HUDEP-2 (cell line): ENCODE data around the gene CLEC16A.
"Not testable (repeated sequence)": the region's sequence is repeated elsewhere in the genome, so short reads cannot be mapped to it uniquely, and the experiment has no call there.

ENCODE experiments used
- DNase-seq, 76 experiments: peaks; one replicate each; lab custom pipeline; 2025; ENCODE audit not compliant: unreplicated experiment in 76 of 76; lab: John Stamatoyannopoulos, UW

Gene CLEC16A

DNA sequence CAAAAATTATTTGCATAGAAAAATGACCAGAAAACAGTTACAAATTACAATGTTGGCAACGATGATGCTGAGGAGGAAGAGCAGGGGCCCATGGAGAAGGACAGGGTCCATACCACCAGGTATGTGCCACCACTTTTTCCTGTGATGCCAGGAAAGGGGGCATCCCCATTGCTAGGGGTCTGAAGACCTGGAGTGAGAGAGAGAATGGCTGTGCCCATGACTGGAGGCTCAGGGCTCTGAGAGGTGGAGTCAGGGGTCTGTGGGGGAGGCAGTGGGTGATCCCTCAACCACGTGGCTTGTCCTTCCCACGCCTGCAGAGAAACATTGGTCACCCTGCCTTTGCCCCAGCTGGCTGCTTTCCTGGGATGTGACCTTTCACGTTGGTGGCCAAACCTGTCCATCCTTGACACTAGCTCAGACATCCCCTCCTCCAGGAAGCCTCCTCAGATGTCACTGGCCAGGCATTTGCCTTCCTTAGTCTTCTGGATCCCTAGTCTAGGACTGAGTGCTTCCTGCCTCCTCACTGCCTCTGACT lies 260.2 kb downstream of the CLEC16A start:
- no peak for DNase-seq

DNA sequence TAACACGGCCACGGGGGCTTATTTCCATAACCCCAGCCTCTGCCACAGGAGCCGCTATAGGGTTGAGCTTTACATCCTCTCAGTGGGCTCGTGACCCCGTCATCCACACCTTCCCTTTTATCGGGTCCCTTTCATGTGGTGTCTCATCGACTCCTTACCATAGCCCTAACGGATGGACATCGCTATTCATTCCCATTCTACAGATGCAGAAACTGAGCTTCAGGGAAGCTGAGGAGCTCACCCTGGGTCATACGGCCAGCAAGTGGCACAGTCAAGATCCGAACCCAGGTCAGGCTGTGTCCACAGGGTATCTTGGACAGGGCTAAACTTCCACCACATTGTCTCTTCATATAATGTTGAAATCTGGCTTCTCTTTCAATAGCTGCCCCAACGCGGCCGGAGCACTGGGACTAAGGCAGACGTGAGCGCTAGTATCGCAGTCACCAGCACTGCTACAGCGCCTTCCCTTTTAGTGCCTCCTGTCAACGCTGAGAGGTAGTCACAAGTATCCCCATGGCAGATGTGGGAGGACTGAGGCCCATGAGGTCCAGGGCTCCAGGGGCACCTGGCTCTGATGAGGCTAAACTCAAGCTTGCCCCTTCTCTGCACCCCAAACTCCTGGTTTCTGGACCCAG lies 260.8 kb downstream of the CLEC16A start:
- DNase-seq, result no peak

DNA sequence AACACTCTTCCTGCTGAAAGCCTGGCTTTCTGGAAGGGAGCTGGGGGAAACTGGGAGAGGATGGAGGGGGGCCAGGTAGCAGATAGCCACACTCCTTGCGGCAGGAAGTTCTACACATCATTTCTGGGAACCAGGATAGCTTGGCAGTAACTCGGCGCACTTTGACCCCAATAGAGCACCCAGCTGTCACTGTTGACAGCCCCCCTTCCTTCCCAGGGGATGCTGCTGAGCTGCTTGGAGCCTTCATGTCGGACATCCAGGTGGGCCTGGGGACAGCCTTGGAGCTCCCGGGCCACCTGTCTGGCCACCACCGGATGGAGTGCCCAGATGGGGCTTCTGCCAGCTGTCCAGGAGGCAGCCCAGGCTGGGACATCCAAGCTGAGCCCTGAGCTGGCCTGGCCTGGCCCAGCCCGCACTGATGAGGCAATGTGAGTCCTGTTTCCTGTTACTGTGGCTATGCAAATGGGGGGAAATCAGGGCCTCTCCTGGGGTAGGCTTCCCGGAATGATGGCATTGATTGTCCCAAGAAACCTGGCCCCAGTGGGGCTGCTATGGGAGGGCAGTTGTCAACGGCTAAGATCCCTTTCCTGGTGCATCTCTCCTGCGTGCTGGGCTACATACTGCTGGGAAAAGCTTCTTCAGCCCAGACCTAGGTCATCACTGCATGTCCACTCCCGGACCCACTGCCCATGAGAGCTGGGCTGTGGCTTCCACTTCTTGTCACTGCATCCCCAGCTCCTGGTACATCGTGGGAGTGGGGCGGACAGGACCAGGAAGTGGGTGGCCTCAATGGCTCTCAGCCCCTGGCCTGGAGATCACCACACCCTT lies 261.6 kb downstream of the CLEC16A start:
- no peak for DNase-seq

DNA sequence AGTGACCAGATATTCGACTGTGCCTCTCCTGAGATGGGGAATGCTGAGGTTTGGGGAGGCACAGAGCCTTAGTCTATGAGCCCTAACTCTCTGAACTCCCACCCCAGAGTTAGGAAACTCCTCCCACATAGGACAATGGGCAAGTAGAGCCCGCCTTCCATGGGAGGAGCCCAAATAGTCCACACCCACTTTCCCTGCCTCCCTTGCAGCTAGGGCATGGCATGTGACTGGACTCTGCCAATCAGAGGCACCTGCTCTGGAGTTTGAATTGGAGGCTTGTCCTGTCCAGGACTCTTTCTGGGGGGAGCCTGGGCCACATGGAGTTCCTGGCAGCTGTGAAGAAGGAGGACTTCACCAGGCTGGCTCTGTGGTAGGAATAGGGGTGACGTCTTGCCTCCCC lies 263.3 kb downstream of the CLEC16A start:
- DNase-seq, result peak in 1 of 76 experiments; percentile 5

DNA sequence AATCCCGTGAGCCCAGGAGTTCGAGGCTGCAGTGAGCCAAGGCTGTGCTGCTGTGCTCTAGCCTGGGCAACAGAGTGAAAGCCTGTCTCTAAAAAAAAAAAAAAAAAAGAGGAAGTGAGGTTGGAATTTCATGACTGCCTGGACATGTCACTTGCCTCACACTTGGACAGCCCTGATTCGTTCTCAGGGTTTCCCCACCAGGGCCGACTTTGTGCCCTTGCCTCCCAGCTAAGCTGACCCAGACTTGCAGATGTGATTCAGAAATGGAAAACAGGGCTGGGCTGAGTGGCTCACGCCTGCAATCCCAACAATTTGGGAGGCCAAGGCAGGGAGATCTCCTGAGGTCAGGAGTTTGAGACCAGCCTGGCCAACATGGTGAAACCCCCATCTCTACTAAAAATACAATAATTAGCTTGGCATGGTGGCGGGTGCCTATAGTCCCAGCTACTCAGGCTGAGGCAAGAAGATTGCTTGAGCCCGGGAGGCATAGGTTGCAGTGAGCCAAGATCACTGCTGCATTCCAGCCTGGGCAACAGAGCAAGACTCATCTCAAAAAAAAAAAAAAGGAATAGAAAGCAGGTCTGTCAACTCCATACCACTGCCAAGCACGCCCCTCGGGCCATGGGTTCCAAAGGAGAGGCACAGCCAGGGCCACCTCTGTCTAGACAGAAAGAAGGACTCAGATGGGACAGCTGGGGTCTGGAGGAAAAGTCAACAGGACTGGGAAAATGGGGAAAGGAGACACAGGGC lies 264.7 kb downstream of the CLEC16A start:
- DNase-seq, result no peak

DNA sequence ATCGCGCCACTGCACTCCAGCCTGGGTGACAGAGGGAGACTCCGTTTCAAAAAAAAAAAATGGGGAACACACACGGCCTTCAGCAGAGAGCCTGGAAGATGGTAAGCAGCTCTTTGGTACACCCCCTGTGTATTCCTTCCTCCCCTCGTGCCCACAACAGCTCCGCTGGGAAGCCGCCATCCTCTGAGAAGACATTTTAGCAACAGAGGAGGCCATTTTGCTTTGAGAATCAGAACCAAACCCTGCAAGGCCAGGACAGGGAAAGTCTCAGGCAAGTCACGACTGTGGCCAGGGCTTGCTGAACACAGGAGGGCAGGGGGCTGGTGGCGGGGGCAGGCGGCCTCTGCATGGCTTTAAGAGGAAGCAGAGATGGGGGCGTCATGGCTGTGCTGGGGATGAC lies 265.9 kb downstream of the CLEC16A start:
- DNase-seq, result no peak

DNA sequence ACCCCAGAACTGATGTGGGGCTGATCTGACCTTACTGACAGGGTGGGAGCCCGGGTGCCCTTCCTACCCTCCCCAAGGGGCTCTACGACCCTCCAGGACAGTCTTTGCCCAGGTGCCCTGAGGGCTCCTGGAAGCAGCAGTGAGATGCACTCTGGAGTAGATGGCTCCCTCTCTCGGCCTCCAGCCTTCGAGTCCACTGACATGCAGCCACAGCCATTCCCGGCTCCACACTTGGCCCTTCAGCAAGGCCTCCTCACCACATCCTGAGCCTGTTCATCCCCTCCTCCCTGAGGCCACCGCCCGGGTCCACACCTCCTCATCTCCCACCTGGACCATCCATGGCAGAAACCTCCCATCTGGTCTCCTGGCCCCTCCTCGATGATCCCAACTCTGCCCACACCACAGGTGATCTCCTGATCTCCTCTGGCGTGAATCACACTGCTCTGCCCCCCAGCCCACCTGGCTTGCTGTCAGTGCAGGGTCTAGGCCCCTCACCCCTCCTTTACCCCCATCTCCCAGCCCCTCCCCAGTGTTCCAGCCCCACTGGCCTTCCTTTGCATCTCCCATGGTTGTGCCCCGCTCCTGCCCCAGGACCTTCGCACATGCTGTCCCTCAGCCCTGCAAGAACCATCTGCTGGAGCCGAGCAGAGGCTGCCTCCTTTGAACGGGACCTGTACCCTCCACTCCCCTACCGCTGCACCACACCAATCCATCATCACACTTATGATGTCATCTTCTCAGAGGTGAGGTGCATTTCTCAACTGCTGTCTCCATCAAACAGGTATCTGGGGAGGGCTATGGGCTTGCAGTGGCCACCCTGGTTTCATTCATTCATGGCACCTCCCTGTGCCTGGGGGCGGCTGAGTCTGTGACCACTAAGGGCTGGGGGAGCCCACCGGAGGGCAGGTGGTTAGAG lies 267.0 kb downstream of the CLEC16A start:
- no peak for DNase-seq

DNA sequence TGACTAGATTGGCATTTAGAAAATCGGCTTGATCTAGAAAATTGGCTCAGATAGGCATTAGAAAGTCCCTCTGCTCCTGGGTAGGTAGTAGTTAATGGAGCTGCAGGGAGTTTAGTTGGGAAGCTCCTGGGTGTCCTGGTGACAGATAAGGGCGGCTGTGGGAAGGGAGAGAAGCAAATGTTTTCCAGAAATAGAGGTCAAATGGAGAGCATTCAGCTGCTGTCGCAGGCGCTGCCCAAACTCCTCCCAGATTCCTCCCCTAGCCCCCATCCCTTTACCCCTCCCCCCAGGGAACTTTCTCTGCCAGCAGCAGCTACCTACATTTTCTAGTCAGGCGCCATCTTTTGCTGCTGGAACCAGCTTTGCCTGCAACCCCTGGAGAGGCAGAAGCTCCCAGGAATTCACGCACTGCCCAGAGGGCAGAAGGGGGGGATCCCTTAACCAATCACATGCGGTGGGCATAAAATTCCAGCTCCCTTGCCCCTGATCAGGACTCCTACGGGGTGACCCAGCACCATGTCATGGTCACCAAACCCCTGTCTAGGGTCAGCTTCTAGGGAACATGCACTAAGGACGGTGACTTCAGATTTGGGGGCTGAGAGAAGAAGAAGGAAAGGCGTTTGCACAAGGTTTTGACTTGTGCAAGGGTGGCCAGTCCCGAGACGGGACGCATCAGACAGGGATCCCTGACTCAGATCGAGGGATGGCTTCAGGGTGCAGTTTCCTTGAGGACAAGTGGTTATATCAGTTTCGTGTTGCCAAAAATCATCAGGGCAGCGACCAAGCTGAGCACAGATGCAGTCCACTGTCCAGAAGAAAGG lies 267.8 kb downstream of the CLEC16A start:
- DNase-seq, result no peak

DNA sequence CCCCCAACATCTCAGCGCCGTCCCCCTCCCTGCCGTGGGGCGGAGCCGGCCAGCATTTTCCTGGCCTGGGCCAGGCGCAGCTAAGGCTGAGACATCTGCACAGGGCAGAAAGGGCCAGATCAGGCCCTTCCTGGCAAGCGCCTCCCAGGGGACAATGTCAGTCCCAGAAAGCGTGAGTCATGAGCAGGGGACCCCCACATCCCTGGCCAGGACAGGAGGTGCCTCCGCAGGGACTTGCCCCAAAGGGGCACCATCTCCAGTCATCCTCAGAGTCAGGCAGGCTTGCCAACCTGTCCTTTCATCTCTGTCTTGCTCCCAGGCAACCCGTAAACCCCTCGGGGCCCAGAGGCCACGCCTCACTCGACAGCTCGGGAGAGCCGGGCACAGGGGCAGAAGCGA lies 268.4 kb downstream of the CLEC16A start:
- no peak for DNase-seq

DNA sequence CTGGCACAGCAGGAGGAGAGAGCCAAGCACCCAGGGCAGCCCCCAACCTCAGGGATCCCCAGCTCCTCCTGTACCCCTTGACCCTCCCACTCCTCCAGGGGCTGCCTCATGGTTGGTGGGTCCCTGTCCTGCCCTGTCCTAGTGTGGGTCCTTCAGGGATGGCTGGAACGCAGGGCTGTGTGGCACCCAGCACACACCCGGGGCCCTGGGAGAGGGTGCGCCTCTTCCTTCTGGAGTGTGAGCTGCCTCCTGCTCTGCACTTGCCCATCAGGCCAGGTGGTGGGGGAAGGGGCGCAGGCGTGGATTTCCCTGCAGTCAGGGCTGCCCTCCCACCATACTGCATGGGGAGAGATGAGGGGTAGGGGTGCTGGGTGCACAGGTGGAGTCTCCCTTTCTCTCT lies 269.0 kb downstream of the CLEC16A start:
- no peak for DNase-seq

DNA sequence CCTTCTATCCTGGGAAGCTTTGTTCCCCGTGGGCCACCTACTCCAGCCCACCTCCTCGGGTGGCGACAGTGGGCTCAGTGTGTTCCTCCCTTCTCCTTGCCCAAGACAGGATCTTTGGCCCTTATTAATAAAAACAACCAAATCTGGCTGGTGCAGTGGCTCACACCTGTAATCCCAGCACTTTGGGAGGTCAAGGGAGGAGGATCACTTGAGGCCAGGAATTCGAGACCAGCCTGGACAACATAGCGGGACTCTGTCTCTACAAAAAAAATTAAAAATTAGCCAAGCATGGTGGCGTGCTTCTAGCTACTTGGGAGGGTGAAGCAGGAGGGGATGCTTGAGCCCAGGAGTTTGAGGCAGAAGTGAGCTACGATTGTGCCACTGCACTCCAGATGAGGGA lies 269.4 kb downstream of the CLEC16A start:
- DNase-seq, result no peak

DNA sequence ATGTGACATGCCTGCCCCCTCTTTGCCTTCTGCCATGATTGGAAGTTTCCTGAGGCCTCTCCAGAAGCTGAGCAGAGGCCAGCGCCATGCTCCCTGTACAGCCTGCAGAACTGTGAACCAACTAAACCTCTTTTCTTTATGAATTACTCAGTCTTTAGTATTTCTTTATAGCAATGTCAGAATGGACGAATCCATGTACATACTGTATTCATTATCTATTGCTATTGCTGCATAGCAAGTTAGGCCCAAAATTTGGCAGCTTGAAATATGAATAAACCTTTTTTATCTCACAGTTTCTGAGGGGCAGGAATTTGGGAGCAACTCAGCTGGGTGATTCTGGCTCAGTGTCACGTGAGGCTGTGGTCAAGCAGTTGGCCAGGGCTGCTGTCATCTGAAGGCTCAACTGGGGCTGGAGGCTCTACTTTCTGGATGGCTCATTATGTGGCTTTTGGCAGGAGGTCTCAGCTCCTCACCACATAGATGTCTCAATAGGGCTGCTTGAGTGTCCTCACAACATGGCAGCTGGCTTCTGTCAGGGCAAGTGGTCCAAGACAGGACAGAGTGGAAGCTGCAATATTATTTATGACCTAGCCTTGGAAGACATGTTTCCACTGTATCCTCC lies 271.7 kb downstream of the CLEC16A start:
- DNase-seq, result no peak

DNA sequence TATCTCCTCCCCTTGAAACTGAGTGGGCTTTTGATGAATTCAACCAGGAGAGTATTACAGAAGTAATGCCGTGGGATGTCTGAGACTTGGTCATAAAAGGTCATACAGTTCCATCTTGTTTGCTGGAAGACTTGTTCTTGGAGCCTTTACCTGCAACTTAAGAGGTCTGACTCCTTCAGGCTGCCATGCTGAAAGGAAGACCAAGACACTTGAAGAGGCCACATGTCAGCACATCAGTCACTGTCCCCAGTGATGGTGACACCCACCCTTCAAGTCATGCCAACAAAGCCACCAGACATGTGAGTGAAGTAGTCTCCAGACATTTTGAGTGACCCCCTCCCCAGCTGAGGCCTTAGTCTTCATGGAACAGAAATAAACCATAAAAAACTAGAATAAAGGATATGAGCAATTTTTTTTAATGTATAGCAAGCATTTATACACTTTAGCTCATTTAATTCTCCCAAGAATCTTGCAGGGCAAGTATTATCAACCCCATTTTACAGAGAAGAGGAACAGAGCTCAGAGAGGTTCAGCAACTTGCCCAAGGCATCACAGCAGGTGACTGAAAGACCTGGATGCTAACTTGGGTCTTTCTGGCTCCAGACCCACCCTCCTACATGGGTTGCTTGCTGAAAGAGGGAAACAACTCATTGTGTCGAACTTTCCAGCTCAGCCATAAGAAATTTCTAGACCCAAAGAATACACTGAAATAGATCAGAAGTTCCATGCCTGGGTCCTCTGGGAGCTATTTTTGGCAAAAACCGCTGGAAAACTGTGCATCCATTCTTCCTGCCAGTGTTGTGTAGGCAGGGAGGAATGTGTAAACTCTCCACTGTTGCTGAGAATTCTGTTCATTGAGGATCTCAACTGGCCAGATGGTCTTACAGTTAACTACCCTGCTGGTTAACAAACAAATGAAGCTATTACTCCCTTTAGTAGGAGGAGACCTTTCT lies 273.6 kb downstream of the CLEC16A start:
- no peak for DNase-seq

DNA sequence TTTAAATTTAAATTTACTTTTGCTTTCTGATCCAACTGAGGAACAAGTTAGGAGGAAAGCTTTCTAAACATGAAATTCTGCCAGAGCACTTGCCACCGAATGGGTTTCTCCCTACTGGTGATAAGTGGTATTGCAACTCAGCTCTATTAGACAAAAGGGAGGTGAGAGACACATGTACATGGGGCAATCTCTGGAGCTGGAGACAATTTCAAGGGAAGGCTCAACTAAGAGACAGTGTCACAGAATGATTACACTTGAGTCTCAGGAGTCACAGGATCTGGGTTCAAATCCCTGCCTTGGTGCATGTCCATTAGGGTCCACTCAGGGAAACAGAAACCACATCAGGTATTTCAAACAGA lies 274.2 kb downstream of the CLEC16A start:
- peak in 3 of 76 experiments; percentile 10 to 27 (median 19) for DNase-seq

DNA sequence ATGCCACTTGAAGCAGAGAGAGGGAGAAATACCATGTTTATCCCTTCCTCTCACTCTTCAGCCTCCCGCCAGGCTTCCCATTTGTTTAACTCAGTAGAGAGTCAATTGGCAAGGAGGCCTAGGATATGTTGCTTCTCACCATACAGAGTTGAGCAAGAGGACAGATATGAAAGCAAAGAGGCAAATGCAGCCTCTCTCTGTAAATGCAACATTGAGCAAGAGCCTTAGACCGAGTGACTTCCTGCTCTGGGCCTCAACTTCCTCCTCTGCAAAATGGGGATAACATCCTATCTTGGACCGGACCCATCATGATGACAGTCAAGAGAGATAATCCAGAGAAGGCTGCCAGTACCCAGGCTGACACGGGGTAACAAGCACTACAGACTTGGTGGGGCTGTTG lies 274.8 kb downstream of the CLEC16A start:
- DNase-seq, result no peak

DNA sequence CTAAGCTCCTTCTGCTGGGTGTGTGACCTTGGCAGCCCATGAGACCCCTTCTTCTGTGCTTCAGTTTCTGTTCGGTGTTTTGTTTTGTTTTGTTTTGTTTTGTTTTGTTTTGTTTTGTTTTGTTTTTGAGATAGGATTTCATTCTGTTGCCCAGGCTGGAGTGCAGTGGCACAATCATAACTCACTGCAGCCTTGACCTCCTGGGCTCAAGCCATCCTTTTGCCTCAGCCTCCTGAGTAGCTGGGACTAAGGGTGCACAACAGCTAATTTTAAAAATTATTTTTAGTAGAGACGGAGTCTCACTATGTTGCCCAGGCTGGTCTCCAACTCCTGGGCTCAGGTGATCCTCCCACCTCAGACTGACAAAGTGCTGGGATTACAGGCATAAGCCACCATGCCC lies 276.1 kb downstream of the CLEC16A start:
- not testable (repeated sequence) for DNase-seq

DNA sequence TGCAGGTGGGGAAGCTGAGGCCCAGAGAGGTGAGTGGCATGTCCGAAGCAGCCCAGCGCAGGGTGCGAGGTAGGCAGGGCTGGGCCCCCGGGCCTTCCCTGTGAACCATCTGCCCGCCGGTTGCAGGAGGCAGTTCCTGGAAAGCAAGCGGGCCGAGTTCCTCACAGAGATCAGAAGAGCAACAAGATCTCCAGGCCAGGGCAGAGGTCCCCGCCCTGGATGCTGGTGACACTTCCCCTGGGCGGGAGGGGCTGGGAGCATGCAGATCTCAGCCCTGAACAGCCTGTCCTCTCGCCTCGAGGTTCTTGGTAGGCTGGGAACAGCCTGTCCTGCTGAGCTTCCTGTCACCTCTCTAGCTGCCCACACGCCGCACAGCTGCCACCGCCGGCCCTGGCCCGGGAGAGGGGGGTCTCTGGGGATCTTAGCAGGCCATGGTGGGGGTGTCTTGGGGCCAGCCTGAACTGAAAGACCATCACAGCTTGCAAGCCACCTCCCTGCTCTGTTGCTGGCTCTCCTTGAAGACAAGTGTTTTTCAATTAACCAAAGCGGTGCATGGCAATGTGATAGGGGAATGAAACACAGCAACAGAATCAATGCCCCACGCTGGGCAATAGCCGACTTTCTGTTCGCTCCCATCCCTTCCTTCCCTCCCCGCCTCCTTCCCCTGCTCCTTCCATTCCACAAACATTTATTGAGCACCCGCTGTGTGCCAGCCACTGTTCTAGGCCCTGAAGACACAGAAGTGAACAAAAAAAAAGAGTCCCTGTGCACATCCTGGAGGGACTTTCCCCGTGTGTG lies 279.9 kb downstream of the CLEC16A start:
- peak; percentile 23 to 94 (median 86) for DNase-seq
